ENCODE measurements around the gene NDUFAF2.

GRCh38 chr5:61076626-61077025, 131.6 kb downstream of the NDUFAF2 start:
- TF ChIP-seq, protein P1, sequence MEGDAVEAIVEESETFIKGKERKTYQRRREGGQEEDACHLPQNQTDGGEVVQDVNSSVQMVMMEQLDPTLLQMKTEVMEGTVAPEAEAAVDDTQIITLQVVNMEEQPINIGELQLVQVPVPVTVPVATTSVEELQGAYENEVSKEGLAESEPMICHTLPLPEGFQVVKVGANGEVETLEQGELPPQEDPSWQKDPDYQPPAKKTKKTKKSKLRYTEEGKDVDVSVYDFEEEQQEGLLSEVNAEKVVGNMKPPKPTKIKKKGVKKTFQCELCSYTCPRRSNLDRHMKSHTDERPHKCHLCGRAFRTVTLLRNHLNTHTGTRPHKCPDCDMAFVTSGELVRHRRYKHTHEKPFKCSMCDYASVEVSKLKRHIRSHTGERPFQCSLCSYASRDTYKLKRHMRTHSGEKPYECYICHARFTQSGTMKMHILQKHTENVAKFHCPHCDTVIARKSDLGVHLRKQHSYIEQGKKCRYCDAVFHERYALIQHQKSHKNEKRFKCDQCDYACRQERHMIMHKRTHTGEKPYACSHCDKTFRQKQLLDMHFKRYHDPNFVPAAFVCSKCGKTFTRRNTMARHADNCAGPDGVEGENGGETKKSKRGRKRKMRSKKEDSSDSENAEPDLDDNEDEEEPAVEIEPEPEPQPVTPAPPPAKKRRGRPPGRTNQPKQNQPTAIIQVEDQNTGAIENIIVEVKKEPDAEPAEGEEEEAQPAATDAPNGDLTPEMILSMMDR (IDR thresholded peaks at IDR 0.05) = no peak
- no peak for TF ChIP-seq POLR2A (IDR thresholded peaks at IDR 0.05)

Data from esophagus squamous epithelium (tissue), 4 donors.